Stimulated activated CD4-positive, alpha-beta T cell treated with anti-CD3 and anti-CD28 coated beads, Interleukin-12 subunit alpha, Interleukin-12 subunit beta, amount 100 ng/mL, for 4 hours (primary cell): ENCODE results near the gene MEX3C.
A peak's percentile ranks its signal among the peaks of the same experiment; 100 is the strongest.

Experiments used
- DNase-seq: peaks from one replicate; pipeline ENCODE4 v3.0.0-alpha.2; 2020

Gene MEX3C

GRCh38 chr18:51151568-51152511, 45.6 kb downstream of the MEX3C start:
- DNase-seq: peak; percentile 71

- no peak for DNase-seq
Observed at GRCh38 chr18:51151185-51151567, 46.3 kb downstream of the MEX3C start.

- DNase-seq: peak; percentile 9
Observed at GRCh38 chr18:51150113-51150700, 47.3 kb downstream of the MEX3C start.

- no peak for DNase-seq
Observed at GRCh38 chr18:51149670-51150069, 47.8 kb downstream of the MEX3C start.

GRCh38 chr18:51146909-51147308, 50.6 kb downstream of the MEX3C start:
- DNase-seq: no peak

- no peak for DNase-seq
Observed at GRCh38 chr18:51138936-51139335, 58.5 kb downstream of the MEX3C start.

- no peak for DNase-seq
Observed at GRCh38 chr18:51137891-51138290, 59.6 kb downstream of the MEX3C start.

GRCh38 chr18:51137026-51137729, 60.3 kb downstream of the MEX3C start:
- DNase-seq: no peak

- DNase-seq: no peak
Observed at GRCh38 chr18:51135795-51136194, 61.7 kb downstream of the MEX3C start.

- no peak for DNase-seq
Observed at GRCh38 chr18:51135364-51135763, 62.1 kb downstream of the MEX3C start.

GRCh38 chr18:51134721-51135120, 62.8 kb downstream of the MEX3C start:
- no peak for DNase-seq

GRCh38 chr18:51133580-51134160, 63.8 kb downstream of the MEX3C start:
- no peak for DNase-seq

GRCh38 chr18:51132256-51132935, 65.1 kb downstream of the MEX3C start:
- DNase-seq: no peak

GRCh38 chr18:51128533-51128932, 68.9 kb downstream of the MEX3C start:
- no peak for DNase-seq

- no peak for DNase-seq
Observed at GRCh38 chr18:51127664-51128063, 69.8 kb downstream of the MEX3C start.

- DNase-seq: no peak
Observed at GRCh38 chr18:51125976-51126375, 71.5 kb downstream of the MEX3C start.
